ENCODE data around the gene STK32B. TPM values are rescaled to one million over a fixed set of nuclear protein-coding genes. Genes with fewer than 3 reads are reported as not detected.

The STK32B gene
- total RNA-seq, 1 donor from 2014 or later: 46.9 TPM

- Mint-ChIP-seq H3K4me3 (ENCODE audit: unreplicated experiment) (no peak overlapping the region), H3K4me1 (ENCODE audit: unreplicated experiment) (no peaks in the 10 kb centered on the region), H3K27me3 (ENCODE audit: unreplicated experiment) (no peaks in the 10 kb centered on the region), H3K9me3 (ENCODE audit: unreplicated experiment) (no peaks in the 10 kb centered on the region), H3K36me3 (ENCODE audit: unreplicated experiment) (peaks cover 25% of the 10 kb centered on the region), H3K27ac (ENCODE audit: unreplicated experiment) (no peak overlapping the region)
- TF ChIP-seq CTCF (IDR thresholded peaks at IDR 0.05): no peak
- peak; percentile 67 for DNase-seq (ENCODE audit: extremely low spot score, unreplicated experiment)
Observed at GRCh38 chr4:5470318-5471198, 419.3 kb downstream of the STK32B start.

DNA sequence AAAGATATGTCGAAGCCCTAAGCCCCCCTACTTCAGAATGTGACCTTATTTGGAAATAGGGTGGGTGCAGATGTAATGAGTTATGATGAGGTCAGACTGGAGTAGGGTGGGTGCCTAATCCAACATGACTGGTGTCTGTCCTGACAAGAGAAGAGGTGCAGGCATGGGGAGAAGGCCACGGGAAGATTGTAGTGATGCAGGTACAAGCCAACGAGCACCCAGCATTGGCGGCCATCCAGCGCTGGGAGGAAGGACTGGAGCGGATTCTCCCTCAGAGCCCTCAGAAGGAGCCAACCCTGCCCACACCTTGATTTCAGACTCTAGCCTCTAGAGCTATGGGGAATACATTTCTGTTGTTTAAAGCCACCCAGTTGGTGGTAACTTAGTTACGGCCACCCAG lies 419.9 kb downstream of the STK32B start:
- Mint-ChIP-seq H3K36me3 (ENCODE audit: unreplicated experiment) (peaks cover 25% of the 10 kb centered on the region), H3K4me3 (ENCODE audit: unreplicated experiment) (no peak overlapping the region), H3K4me1 (ENCODE audit: unreplicated experiment) (no peaks in the 10 kb centered on the region), H3K27ac (ENCODE audit: unreplicated experiment) (no peak overlapping the region), H3K27me3 (ENCODE audit: unreplicated experiment) (no peaks in the 10 kb centered on the region), H3K9me3 (ENCODE audit: unreplicated experiment) (no peaks in the 10 kb centered on the region)
- DNase-seq (ENCODE audit: extremely low spot score, unreplicated experiment): no peak
- no peak for TF ChIP-seq CTCF (IDR thresholded peaks at IDR 0.05)

DNA sequence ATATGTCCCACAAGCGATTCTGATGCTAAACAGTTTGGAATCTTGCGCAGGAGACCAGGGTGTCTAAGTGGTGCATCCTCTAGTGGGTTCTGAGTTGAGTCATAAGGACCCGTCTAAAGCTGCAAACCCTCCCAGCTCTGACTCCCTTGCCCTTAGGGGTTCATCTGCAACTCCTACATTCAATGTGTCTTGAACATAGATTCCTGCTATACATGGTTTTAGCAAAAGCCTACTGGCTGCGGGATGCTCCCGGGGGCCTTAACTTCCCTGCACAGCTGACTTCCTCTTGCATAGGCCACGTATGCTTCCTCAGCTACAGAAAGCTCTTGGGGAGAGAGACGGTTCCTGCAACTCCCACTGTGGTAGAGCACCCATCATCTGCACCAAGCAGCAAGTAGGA lies 420.4 kb downstream of the STK32B start:
- peaks cover 26% of the 10 kb centered on the region for H3K36me3 Mint-ChIP-seq (ENCODE audit: unreplicated experiment)
- TF ChIP-seq CTCF (IDR thresholded peaks at IDR 0.05): no peak
- DNase-seq (ENCODE audit: extremely low spot score, unreplicated experiment): no peak

GRCh38 chr4:5472160-5472591 lies 420.9 kb downstream of the STK32B start:
- peak; percentile 65 for DNase-seq (ENCODE audit: extremely low spot score, unreplicated experiment)
- Mint-ChIP-seq H3K4me1 (ENCODE audit: unreplicated experiment) (no peaks in the 10 kb centered on the region), H3K36me3 (ENCODE audit: unreplicated experiment) (peaks cover 25% of the 10 kb centered on the region), H3K4me3 (ENCODE audit: unreplicated experiment) (no peak overlapping the region), H3K27ac (ENCODE audit: unreplicated experiment) (no peak overlapping the region), H3K9me3 (ENCODE audit: unreplicated experiment) (no peaks in the 10 kb centered on the region), H3K27me3 (ENCODE audit: unreplicated experiment) (no peaks in the 10 kb centered on the region)
- no peak for TF ChIP-seq CTCF (IDR thresholded peaks at IDR 0.05)

More for the DNA sequence above, 420.4 kb downstream of the STK32B start:
- no peak overlapping the region for H3K4me3 Mint-ChIP-seq (ENCODE audit: unreplicated experiment)
- H3K27me3 Mint-ChIP-seq (ENCODE audit: unreplicated experiment): no peaks in the 10 kb centered on the region
- H3K27ac Mint-ChIP-seq (ENCODE audit: unreplicated experiment): no peak overlapping the region
- H3K4me1 Mint-ChIP-seq (ENCODE audit: unreplicated experiment): no peaks in the 10 kb centered on the region
- H3K9me3 Mint-ChIP-seq (ENCODE audit: unreplicated experiment): no peaks in the 10 kb centered on the region

DNA sequence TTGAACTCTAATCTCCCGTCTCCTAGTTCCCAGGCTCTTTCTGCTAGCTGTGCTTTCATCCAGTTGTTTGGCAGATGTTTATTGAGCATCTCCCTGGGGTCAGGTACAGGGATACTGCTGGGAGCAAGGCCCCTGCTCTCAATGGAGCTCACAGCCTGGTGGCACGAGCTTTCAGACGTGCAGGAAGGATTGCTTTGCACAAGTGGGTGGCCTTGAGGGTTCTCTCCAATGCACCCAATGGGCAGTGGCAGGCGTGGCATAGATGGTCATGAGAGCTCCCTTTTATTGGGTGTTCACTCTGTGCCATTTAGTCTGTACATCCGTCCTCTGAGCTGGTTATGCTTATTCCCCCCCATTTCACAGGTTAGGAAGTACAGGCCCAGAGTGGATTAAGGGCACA lies 421.8 kb downstream of the STK32B start:
- Mint-ChIP-seq H3K36me3 (ENCODE audit: unreplicated experiment) (peaks cover 23% of the 10 kb centered on the region), H3K27me3 (ENCODE audit: unreplicated experiment) (no peaks in the 10 kb centered on the region), H3K9me3 (ENCODE audit: unreplicated experiment) (no peaks in the 10 kb centered on the region)

More for the DNA sequence above, 421.8 kb downstream of the STK32B start:
- H3K4me3 Mint-ChIP-seq (ENCODE audit: unreplicated experiment): no peak overlapping the region
- no peaks in the 10 kb centered on the region for H3K4me1 Mint-ChIP-seq (ENCODE audit: unreplicated experiment)
- DNase-seq (ENCODE audit: extremely low spot score, unreplicated experiment): no peak
- no peak overlapping the region for H3K27ac Mint-ChIP-seq (ENCODE audit: unreplicated experiment)
- TF ChIP-seq CTCF (IDR thresholded peaks at IDR 0.05): no peak
